Mucosa of descending colon (tissue), 3 donors: Measurements from ENCODE around the gene KCND2. TPM values are rescaled to one million over a fixed set of nuclear protein-coding genes. Genes with fewer than 3 reads are reported as not detected.

Experiments
- ATAC-seq: fragments of 200-7000 bp; cut with Tn5 transposase; one replicate; pipeline ENCODE4 v1.9.1; 2020; ENCODE audit warnings: mild to moderate bottlenecking, moderate library complexity
- DNase-seq, 3 donors: peaks; one replicate each; pipeline ENCODE4 v3.0.0-alpha.2; 2020
- H3K36me3 ChIP-seq: fragments of 200-600 bp; one replicate; pipeline ENCODE4 v1.8.0; 2021; ENCODE audit warnings: low read depth, mild to moderate bottlenecking
- H3K4me1 ChIP-seq: fragments of 200-600 bp; one replicate; pipeline ENCODE4 v1.8.0; 2021; ENCODE audit warnings: low read depth, mild to moderate bottlenecking
- H3K4me3 ChIP-seq: fragments of 200-600 bp; one replicate; pipeline ENCODE4 v1.8.0; 2021; ENCODE audit warnings: mild to moderate bottlenecking
- H3K9me3 ChIP-seq: fragments of 200-600 bp; one replicate; pipeline ENCODE4 v1.8.0; 2021; ENCODE audit warnings: mild to moderate bottlenecking
- intact Hi-C, 2 donors: fragments of 100-400 bp; cut with DNase I in 1 of 2; cut with micrococcal nuclease in 1 of 2; formaldehyde crosslinking; loops; one replicate each; pipeline versions ENCODE4 v1.11.0 to v1.11.1; 2022; cut with DNase I, micrococcal nuclease
- total RNA-seq, 3 donors: library from RNA; stranded (reverse); fragmentation: NEBNext Ultra II Directional in 2 of 3; extraction: Animal tissue kit (Norgen Biotek cat#: 25700) in 2 of 3; gene quantifications; one replicate each; pipeline versions ENCODE4 v1.2.1 to v1.2.4, GENCODE V29; 2021 to 2023
- TF ChIP-seq, protein P1 (sequence below): fragments of 200-600 bp; IDR thresholded peaks from one replicate; pipeline ENCODE4 v1.8.0; 2022; ENCODE audit warnings: antibody characterized with exemption, mild to moderate bottlenecking
- donor health status: DM: no; HTN: no; CAD: no; lungs with moderate emphysema.
- donor health status: DM: no; HTN: no; CAD: no.
- donor health status: DM: no; HTN: yes; CAD: no.

Gene KCND2
- total RNA-seq, 3 donors from 2014 or later = 0.09 to 0.98 (median 0.41) TPM

GRCh38 chr7:120703585-120704240 is 430.7 kb downstream of the KCND2 start:
- no peak for ATAC-seq
- H3K9me3 ChIP-seq = no peaks in the 10 kb centered on the region
- intact Hi-C loops = no loop called here
- H3K36me3 ChIP-seq = no peaks in the 10 kb centered on the region
- H3K4me3 ChIP-seq = no peak overlapping the region
- TF ChIP-seq, protein P1, sequence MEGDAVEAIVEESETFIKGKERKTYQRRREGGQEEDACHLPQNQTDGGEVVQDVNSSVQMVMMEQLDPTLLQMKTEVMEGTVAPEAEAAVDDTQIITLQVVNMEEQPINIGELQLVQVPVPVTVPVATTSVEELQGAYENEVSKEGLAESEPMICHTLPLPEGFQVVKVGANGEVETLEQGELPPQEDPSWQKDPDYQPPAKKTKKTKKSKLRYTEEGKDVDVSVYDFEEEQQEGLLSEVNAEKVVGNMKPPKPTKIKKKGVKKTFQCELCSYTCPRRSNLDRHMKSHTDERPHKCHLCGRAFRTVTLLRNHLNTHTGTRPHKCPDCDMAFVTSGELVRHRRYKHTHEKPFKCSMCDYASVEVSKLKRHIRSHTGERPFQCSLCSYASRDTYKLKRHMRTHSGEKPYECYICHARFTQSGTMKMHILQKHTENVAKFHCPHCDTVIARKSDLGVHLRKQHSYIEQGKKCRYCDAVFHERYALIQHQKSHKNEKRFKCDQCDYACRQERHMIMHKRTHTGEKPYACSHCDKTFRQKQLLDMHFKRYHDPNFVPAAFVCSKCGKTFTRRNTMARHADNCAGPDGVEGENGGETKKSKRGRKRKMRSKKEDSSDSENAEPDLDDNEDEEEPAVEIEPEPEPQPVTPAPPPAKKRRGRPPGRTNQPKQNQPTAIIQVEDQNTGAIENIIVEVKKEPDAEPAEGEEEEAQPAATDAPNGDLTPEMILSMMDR = no peak
- H3K4me1 ChIP-seq = no peaks in the 10 kb centered on the region
- DNase-seq = no peak

DNA sequence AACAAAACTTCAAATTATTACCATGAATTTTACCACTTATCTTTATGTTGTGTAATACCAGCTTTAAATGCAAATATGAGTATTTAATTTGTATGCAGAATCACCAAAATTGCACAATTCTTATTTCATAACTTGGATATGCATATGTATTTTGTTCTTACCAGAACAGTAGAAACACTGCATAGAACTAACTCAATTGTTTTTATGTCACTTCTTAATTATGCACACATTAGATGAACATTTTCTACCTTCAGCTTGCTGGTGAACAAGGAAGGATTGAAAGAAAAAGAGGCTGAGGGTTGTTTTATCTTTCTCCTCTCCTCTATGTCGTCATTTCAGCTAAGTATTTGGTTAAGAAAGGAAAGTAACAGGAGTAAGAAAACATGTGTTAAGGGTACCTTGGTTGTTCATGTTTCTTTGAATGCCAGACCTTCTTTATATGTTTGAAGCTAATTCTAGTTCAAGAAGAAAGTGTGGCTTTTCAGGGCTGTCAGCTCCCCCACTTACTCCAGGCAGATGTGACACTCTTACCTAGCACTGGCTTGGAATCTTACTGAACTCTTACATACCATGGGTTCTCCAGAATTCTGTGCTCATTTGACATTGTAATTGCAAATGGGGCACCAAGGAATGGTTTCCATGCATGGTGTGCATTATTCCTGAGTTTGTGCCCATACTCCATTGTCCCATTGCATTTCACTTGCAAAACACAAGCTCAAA is 436.4 kb downstream of the KCND2 start:
- TF ChIP-seq, protein P1 = no peak

DNA sequence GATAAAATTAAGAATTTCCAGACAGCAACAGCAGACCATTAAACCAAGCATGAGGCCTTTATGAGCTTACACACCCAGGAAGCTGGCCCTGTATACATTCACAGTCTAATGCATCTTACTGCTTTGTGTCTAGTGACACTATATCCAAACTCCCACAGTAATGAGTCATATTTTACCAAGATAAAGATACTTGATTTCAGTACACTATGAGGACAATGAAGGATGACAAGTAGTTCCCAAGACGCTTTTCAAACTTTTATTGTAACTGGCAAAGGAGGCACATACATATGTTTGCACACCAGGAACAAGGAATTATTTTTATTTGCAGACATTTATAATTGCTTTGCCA is 437.0 kb downstream of the KCND2 start:
- ATAC-seq = no peak
- Histone ChIP-seq H3K36me3 (no peaks in the 10 kb centered on the region), H3K9me3 (no peaks in the 10 kb centered on the region), H3K4me3 (no peak overlapping the region), H3K4me1 (no peaks in the 10 kb centered on the region)
- intact Hi-C loops = no loop called here
- TF ChIP-seq, protein P1 = no peak
- DNase-seq = no peak

More for the DNA sequence above, 436.4 kb downstream of the KCND2 start:
- no peak for DNase-seq
- intact Hi-C loops = no loop called here
- Histone ChIP-seq H3K4me1 (no peaks in the 10 kb centered on the region), H3K36me3 (no peaks in the 10 kb centered on the region), H3K9me3 (no peaks in the 10 kb centered on the region), H3K4me3 (no peak overlapping the region)
- ATAC-seq = no peak

GRCh38 chr7:120714945-120715344 is 442.0 kb downstream of the KCND2 start:
- Histone ChIP-seq H3K4me1 (no peaks in the 10 kb centered on the region), H3K4me3 (no peak overlapping the region), H3K9me3 (no peaks in the 10 kb centered on the region), H3K36me3 (no peaks in the 10 kb centered on the region)
- ATAC-seq (no peak), DNase-seq (no peak)
- intact Hi-C loops = no loop called here
- TF ChIP-seq, protein P1 = no peak

DNA sequence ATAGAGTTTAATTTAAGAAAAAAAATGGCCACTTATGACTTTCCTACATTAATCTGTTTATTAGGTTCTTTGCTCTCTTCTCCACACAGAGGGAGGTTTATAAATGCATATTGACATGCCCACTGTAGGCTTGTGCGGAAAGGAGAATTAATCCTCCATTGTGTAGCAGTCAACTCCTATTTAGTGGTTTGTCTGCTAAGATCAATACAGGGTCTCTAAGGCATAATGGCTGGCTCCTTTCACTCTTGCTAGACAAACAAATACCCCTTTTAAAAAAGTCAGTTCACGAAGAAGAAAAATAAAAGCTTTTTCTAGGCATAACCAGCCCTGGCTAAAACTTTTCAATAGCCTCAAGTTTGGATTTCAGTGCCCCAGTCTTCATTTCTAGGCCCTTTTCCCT is 443.3 kb downstream of the KCND2 start:
- TF ChIP-seq, protein P1 = no peak
- H3K36me3 ChIP-seq = no peaks in the 10 kb centered on the region
- H3K4me1 ChIP-seq = no peaks in the 10 kb centered on the region
- no peaks in the 10 kb centered on the region for H3K9me3 ChIP-seq
- no peak overlapping the region for H3K4me3 ChIP-seq
- intact Hi-C loops = no loop called here
- DNase-seq (no peak), ATAC-seq (no peak)
